ENCODE results near the gene LCN2. TPM values are rescaled to one million over a fixed set of nuclear protein-coding genes. Genes with fewer than 3 reads are reported as not detected.

The LCN2 gene
- polyA plus RNA-seq, 6 donors from 2014 or later = 0.44 to 1.2 (median 1.2) TPM; not detected in 3

DNA sequence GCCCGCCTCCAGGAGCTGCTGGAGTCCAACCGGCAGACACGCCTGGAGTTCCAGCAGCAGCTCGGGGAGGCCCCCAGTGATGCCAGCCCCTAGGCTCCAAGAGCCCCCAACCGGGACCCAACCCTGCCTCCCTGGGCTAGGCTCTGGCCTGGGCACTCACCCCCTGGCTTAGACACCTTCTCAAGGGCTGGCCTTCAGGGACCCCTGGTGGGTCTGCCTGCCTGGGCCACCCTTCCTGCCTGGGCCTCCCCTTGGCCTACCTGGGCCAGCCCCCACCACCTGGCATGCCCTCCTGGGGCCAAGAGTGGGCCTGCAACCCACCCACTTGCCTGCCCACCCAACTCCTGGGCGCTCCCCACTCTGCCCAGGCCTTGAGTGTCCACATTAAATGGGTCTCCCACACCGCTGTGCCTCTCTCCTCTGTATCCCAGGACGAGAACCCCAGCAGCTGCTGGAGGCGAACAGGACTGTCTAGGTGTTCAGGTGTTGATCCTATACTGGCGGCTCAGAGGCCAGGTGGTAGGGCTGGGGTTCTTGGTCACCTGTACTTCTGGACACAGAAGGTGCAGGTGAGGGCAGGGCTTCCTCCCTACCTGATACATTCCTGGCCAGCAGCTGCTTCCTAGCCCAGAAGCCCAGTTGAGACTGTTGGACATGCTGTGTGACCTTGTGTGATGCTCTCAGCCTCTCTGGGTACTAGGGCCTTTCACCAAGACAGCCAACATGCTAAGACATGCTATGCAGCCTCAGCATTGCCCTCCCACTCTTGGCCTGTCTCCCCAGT is 14.5 kb downstream of the LCN2 start:
- Mint-ChIP-seq H3K27ac (no peak overlapping the region), H3K36me3 (peaks cover 3 to 17% of the 10 kb centered on the region in 2 donors), H3K4me3 (no peak overlapping the region), H3K27me3 (no peaks in the 10 kb centered on the region), H3K9me3 (no peaks in the 10 kb centered on the region), H3K4me1 (peaks cover 15 to 24% (median 18%) of the 10 kb centered on the region in 3 donors)
- no peak for ATAC-seq (ENCODE audit: low read depth in 2 of 2)
- DNase-seq = no peak

DNA sequence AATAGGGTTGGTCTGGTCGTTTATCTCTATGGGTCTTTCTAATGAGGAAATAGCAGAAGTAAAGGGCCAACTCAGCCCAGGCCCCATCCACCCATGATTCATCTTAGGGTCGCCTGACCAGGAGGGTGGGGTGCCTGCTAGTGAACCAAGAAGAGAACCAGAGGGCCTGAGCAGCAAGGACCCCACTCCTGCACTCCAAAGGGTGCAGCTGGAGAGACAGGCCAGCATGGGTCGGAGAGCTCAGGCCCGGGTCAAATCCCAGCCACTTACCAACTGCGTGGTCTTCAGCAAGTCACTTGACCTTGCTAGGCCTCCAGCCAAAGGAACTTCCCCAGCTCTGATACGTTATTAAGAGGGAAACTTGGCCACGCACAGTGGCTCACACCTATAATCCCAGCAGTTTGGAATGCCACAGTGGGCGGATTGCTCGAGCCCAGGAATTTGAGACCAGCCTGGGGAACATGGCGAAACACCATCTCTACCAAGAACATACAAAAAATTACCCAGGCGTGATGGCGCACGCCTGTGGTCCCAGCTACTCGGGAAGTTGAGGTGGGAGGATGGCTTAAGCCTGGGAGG is 15.1 kb downstream of the LCN2 start:
- peaks cover 12 to 25% (median 16%) of the 10 kb centered on the region in 3 donors for H3K4me1 Mint-ChIP-seq
- no peak overlapping the region for H3K4me3 Mint-ChIP-seq
- H3K9me3 Mint-ChIP-seq = no peaks in the 10 kb centered on the region
- H3K36me3 Mint-ChIP-seq = peaks cover 5 to 24% of the 10 kb centered on the region in 2 donors
- peak overlapping the region in 2 of 6 donors; percentile 27 to 29 for H3K27ac Mint-ChIP-seq
- ATAC-seq (ENCODE audit: low read depth in 2 of 2) (no peak), DNase-seq (no peak)
- H3K27me3 Mint-ChIP-seq = no peaks in the 10 kb centered on the region

DNA sequence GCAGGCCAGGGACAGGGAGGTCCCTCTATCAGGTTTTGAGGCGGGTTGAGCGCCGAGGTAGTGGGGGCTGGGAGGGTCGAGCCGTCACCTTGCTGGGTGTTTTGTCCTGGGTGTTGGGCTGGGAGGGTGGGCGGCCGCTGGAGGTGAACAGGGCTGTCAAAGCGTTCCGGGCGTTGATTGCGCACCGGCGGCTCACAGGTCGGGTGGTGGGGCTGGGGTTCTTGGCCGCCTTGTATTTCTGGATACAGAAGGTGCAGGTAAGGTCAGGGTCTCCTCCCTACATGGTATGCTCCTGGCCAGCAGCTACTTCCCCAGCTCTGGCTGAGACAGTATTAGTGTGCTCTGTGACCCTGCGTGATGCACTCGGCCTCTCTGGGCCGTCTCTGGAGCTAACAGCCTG is 16.9 kb downstream of the LCN2 start:
- Mint-ChIP-seq H3K27me3 (no peaks in the 10 kb centered on the region), H3K27ac (no peak overlapping the region), H3K36me3 (peaks cover 5 to 28% of the 10 kb centered on the region in 2 donors), H3K4me3 (no peak overlapping the region), H3K4me1 (peaks cover 10 to 19% (median 12%) of the 10 kb centered on the region in 3 donors), H3K9me3 (no peaks in the 10 kb centered on the region)
- no peak for ATAC-seq (ENCODE audit: low read depth in 2 of 2)
- no peak for DNase-seq

DNA sequence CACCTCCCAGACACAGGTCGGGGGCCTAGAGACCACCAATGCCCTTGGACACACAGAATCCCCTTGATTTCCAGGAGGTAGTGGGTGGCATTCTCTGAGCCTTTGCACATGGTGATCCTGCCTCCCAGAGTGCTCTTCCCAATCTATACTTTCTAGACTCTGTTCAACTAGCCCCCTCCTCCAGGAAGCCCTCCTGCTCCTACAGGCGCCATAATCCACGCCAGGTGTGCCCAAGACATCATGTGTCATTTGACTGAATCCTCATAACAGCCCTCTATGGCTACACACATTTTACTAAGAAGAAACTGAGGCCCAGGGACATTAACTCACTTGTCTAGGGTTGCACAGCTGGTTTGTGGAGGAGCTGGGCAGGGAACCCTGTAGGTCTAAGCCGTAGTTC is 18.0 kb downstream of the LCN2 start:
- DNase-seq = no peak
- Mint-ChIP-seq H3K4me1 (peaks cover 7 to 14% (median 11%) of the 10 kb centered on the region in 3 donors), H3K36me3 (peaks cover 5 to 28% of the 10 kb centered on the region in 2 donors), H3K9me3 (no peaks in the 10 kb centered on the region), H3K27me3 (no peaks in the 10 kb centered on the region), H3K27ac (no peak overlapping the region), H3K4me3 (no peak overlapping the region)
- no peak for ATAC-seq (ENCODE audit: low read depth in 2 of 2)

DNA sequence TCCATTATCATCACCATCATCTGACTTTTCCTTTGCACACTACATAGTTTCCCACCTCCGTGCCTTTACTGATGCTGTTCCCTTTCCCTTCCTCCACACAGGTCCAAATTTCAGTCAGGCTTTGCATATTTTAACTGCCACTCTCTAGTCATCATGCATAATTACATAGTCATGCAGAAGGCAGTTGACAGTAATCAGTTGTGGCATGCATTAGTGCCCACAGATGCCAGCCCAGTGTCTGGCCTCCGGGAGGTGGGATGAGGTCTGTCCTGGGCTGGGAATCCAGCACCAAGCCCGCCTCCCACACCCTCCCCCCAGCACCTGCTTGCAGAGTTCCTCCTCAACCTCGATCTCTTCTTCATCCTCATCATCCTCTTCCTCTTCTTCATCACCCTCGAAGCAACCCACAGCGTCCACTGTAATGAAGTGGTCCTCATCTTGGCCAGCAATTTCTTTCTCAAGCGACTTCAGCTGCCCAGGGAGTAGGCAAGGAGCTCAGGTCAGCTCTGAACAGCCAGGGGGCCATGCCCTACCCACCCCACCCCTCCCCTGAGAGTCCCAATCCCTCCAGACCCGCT is 19.6 kb downstream of the LCN2 start:
- ATAC-seq (ENCODE audit: low read depth in 2 of 2) = no peak
- Mint-ChIP-seq H3K9me3 (no peaks in the 10 kb centered on the region), H3K4me1 (peaks cover 0 to 8% (median 4%) of the 10 kb centered on the region in 3 donors), H3K27ac (peak overlapping the region in 1 of 6 donors; percentile 20), H3K4me3 (no peak overlapping the region), H3K36me3 (peaks cover 5 to 28% of the 10 kb centered on the region in 2 donors), H3K27me3 (no peaks in the 10 kb centered on the region)
- DNase-seq = no peak

DNA sequence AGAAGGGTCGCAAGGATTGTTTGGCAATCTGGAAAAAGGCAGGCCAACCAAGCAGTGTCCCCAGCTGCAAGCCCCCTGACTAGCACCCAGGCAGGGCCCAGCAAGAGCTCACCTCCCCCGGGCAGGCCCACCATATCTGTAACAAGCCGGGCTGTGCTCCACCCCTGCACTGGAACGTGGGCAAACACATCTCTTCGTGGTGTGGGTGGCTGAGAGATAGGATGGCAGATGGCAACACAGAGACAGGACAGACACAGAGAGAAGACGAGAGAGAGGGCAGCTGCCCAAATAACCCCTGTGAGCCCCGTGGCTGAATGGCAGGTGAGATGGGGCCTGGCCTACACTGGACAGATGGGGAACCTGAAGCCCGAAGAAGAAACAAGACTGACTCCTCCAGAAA is 20.2 kb downstream of the LCN2 start:
- Mint-ChIP-seq H3K4me1 (peaks cover 0 to 8% (median 4%) of the 10 kb centered on the region in 3 donors), H3K4me3 (no peak overlapping the region), H3K27me3 (no peaks in the 10 kb centered on the region), H3K27ac (peak overlapping the region in 1 of 6 donors; percentile 72), H3K9me3 (no peaks in the 10 kb centered on the region), H3K36me3 (peaks cover 5 to 28% of the 10 kb centered on the region in 2 donors)
- DNase-seq (no peak), ATAC-seq (ENCODE audit: low read depth in 2 of 2) (no peak)

DNA sequence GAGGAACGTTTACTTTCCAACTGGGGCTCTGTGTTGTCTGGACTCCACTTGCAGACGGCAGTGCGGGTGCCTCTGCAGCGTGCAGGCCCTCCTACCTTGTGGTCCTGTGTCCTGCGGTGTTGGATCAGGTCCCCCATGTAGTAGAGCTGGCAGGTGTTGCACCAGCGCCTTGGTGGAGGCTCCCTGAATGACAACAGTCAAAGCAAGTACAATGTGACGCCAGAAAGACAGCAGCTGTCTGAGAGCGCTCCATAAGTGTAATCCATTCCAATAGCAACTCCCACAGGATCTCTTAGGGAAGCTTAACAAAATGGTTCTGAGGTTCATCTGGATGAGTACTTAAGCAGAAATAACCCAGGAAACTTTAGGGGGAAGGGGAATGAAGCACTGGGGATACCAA is 20.7 kb downstream of the LCN2 start:
- peak overlapping the region in 1 of 6 donors; percentile 45 for H3K27ac Mint-ChIP-seq
- H3K4me1 Mint-ChIP-seq = peaks cover 0 to 8% (median 4%) of the 10 kb centered on the region in 3 donors
- peaks cover 5 to 28% of the 10 kb centered on the region in 2 donors for H3K36me3 Mint-ChIP-seq
- H3K4me3 Mint-ChIP-seq = no peak overlapping the region
- no peak for DNase-seq
- no peaks in the 10 kb centered on the region for H3K27me3 Mint-ChIP-seq
- no peak for ATAC-seq (ENCODE audit: low read depth in 2 of 2)
- H3K9me3 Mint-ChIP-seq = no peaks in the 10 kb centered on the region

DNA sequence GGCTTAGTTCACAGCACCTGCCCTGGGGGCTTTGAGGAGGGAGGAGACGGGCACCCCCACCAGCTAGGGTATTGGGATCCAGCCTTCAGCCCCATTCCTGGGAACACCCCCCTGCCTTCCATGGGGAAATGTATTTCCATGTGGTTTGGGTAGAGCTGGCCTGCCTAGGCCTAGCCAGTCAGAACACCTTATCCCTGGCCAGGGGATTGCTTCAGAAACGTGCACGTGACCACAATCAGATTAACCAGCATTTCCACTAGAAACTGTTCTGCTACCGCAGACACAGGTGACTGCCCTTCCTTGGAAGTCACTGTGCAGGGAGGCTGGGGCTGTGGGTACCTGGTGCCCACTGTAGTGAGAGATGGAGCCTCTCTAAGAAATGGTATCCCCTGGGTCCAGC is 24.8 kb downstream of the LCN2 start:
- Mint-ChIP-seq H3K4me3 (no peak overlapping the region), H3K27me3 (no peaks in the 10 kb centered on the region), H3K36me3 (peaks cover 0 to 8% of the 10 kb centered on the region in 2 donors), H3K9me3 (no peaks in the 10 kb centered on the region), H3K27ac (peak overlapping the region in 1 of 6 donors; percentile 51), H3K4me1 (peaks cover 0 to 2% (median 0%) of the 10 kb centered on the region in 3 donors)
- no peak for ATAC-seq (ENCODE audit: low read depth in 2 of 2)
- no peak for DNase-seq

DNA sequence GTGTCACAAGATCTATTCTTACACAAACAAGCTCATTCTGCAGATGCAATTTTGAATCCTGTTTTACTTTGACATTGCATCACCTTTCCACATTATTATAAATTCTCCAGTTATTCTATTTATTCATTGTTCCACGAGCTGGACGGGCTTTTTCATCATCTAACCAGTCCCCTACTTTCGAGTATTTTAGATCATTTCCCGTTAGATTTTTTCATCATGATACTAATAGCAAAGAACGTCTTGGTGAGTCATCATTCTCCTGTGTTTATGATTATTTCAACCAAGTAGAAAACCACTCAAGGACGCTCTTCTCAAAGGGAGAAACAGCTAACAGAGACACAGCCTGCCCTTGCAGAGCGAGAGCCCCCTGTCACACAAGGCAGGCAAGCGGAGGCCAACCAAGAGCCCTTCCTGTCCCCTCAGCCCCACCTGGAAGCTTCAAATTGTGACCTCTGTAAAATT is 25.9 kb downstream of the LCN2 start:
- Mint-ChIP-seq H3K36me3 (no peaks in the 10 kb centered on the region), H3K27ac (peak overlapping the region in 1 of 6 donors; percentile 39), H3K9me3 (peaks cover 0 to 2% (median 0%) of the 10 kb centered on the region in 7 donors), H3K4me3 (peak overlapping the region in 1 of 8 donors; percentile 52), H3K27me3 (no peaks in the 10 kb centered on the region), H3K4me1 (no peaks in the 10 kb centered on the region)
- no peak for ATAC-seq (ENCODE audit: low read depth in 2 of 2)
- DNase-seq = no peak

DNA sequence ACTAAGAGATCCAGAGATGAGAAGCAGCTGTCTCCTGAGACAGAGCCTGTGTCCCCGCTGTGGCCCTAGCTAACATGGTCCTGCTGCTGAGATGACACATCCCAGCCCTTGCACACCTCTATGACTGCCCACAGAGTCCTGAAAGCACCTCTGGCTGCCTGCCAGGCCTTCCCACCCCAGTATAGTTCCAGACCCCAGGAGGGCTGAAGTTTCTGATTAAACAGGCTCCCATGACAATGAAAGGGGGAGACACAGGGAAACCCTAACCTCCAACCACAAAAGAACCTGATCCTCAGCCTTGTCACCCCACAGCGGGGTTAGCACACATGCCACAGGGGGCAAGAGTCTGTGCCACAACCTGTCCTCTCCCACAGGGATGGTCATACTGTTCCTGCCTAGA is 26.5 kb downstream of the LCN2 start:
- H3K36me3 Mint-ChIP-seq = no peaks in the 10 kb centered on the region
- DNase-seq = no peak
- ATAC-seq (ENCODE audit: low read depth in 2 of 2) = no peak
- H3K9me3 Mint-ChIP-seq = peaks cover 0 to 2% (median 0%) of the 10 kb centered on the region in 7 donors
- peak overlapping the region in 1 of 6 donors; percentile 26 for H3K27ac Mint-ChIP-seq
- H3K27me3 Mint-ChIP-seq = no peaks in the 10 kb centered on the region
- H3K4me1 Mint-ChIP-seq = no peaks in the 10 kb centered on the region
- no peak overlapping the region for H3K4me3 Mint-ChIP-seq

DNA sequence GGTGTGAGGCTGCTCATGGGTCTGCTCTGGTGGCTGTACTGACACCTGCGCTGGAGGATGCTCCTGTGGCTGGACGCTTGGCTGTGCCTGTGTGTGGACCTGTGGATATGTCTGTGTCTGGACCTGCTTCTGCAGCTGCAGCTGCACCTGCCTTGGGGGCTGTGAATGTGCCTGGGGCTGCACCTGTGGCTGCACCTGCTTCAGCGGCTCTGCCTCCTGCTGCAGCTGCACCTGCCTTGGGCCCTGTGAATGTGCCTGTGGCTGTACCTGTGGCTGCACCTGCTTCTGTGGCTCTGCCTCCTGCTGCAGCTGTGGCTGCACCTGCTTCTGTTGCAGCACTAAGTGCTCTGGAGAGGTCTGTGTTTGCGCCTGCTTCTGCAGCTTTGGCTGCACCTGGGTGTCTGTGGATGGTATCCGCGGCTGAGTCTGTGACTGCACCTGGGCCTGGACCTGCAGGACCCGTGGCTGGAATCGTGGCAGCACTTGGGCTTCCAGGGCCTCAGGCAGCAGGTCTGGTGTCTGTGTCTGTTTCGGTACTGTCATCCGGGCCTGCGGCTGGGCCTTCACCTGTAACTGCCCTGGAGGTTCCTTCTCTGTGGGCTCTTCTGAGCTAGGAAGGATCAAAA is 29.7 kb downstream of the LCN2 start:
- no peak overlapping the region for H3K4me3 Mint-ChIP-seq
- DNase-seq = no peak
- peaks cover 0 to 9% of the 10 kb centered on the region in 2 donors for H3K36me3 Mint-ChIP-seq
- no peak for ATAC-seq (ENCODE audit: low read depth in 2 of 2)
- peaks cover 0 to 7% (median 3%) of the 10 kb centered on the region in 3 donors for H3K4me1 Mint-ChIP-seq
- no peak overlapping the region for H3K27ac Mint-ChIP-seq
- no peaks in the 10 kb centered on the region for H3K27me3 Mint-ChIP-seq
- peaks cover 0 to 2% (median 0%) of the 10 kb centered on the region in 7 donors for H3K9me3 Mint-ChIP-seq

DNA sequence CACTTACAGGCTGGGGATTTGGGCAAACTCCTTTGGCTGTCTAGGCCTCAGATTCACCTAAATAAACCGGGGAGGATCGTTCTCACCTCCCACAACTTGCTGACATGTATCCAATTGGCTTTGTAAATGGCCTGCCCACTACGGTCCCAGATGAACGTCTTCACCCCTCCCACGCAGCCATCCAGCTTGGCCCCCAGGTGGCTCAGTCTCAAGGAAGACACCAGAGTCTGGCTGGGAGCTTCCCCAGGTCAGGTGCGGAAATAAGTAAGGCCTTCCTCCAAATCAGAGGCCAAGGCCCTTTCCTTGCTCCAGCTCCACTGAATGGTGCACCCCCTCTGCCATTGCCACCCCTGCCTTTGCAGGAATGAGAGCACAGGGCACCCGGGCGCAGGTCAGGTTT is 30.7 kb downstream of the LCN2 start:
- DNase-seq (no peak), ATAC-seq (ENCODE audit: low read depth in 2 of 2) (no peak)
- Mint-ChIP-seq H3K27me3 (no peaks in the 10 kb centered on the region), H3K4me3 (no peak overlapping the region), H3K36me3 (peaks cover 0 to 9% of the 10 kb centered on the region in 2 donors), H3K4me1 (peaks cover 0 to 7% (median 3%) of the 10 kb centered on the region in 3 donors), H3K27ac (no peak overlapping the region), H3K9me3 (peaks cover 0 to 2% (median 0%) of the 10 kb centered on the region in 7 donors)

DNA sequence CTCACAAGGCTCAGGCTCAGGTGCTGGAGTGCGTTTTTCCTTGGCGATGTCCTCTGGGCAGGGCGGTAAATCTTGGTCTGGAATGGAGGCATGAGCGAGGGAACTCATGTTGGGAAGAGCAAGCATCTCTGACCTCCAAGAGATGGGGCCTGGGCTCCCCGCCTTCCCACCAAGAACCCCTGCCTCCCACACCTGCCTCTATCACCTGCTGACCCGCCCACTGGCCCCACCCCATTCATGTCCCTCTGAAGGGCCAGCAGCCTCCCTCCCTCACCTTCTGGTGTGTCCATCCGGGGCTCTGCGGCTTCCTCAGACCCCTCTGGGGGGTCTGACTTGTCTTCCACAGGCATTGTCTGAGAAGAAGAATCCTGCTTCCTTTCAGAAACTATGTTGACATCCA is 31.2 kb downstream of the LCN2 start:
- Mint-ChIP-seq H3K36me3 (peaks cover 0 to 9% of the 10 kb centered on the region in 2 donors), H3K27me3 (no peaks in the 10 kb centered on the region), H3K9me3 (peaks cover 0 to 2% (median 0%) of the 10 kb centered on the region in 7 donors), H3K27ac (no peak overlapping the region), H3K4me3 (no peak overlapping the region), H3K4me1 (peaks cover 0 to 7% (median 3%) of the 10 kb centered on the region in 3 donors)
- ATAC-seq (ENCODE audit: low read depth in 2 of 2) (no peak), DNase-seq (no peak)

Data from naive B cell (primary cell).